DMS79 treated with DMSO at 0.1 percent for 48 hours (cell line): Measurements from ENCODE around the gene KRTAP1-5.
"Not testable (repeated sequence)": the region's sequence is repeated elsewhere in the genome, so short reads cannot be mapped to it uniquely, and the experiment has no call there.

ENCODE experiments used
- DNase-seq: peaks from one replicate; lab custom pipeline; 2025; lab: John Stamatoyannopoulos, UW

The KRTAP1-5 gene

DNA sequence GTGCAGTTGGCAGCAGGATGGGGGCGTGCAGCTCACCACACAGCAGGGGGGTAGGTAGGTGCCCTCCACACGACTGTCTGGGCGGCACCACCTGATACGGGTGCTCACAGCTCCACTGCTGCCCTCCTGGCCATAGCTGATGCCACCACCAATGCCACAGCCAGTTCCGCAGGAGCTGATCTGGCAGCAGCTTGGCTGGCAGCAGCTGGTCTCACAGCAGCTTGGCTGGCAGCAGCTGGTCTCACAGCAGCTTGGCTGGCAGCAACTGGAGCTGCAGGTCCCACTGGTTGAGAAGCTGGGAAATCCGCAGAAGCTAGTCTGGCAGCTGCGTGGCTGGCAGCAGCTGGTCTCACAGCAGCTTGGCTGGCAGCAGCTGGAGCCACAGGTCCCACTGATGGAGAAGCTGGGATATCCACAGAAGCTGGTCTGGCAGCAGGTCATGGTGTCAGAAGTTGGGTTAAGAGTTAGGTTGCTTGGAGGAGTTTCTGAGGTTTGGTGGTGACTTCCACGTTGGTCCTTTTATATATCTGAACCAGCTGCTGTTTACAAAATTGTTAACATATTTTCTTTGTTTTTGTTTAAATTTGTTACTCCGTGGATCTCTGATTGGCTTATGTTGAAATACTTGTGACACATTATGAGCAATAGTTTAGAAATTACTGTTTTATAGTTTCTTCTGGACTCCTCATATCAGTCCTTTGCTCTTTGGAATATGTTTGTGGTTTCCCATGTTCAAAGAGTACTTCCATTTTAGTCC lies at the start of gene KRTAP1-5:
TSS of gene KRTAP1-5 (minus strand) at position 494 of the 757 bp plus-strand sequence. CDS start at position 441, 53 bp downstream.
- no peak for DNase-seq

GRCh38 chr17:41076788-41077187 lies 49.8 kb upstream of the KRTAP1-5 start:
- DNase-seq: no peak

GRCh38 chr17:41073676-41074075 lies 46.7 kb upstream of the KRTAP1-5 start:
- DNase-seq: peak; percentile 4

- DNase-seq: no peak
Observed at GRCh38 chr17:41071606-41072360, 44.8 kb upstream of the KRTAP1-5 start.

- DNase-seq: no peak
Observed at GRCh38 chr17:41069031-41069430, 42.0 kb upstream of the KRTAP1-5 start.

GRCh38 chr17:41067281-41067680 lies 40.3 kb upstream of the KRTAP1-5 start:
- no peak for DNase-seq

- DNase-seq: no peak
Observed at GRCh38 chr17:41065829-41066624, 39.0 kb upstream of the KRTAP1-5 start, which contains the start of gene KRTAP2-4. KRTAP2-4 (minus strand) TSS chr17:41065879; CDS start chr17:41065845, 34 bp downstream.

- not testable (repeated sequence) for DNase-seq
Observed at GRCh38 chr17:41065016-41065689, 38.1 kb upstream of the KRTAP1-5 start.

DNA sequence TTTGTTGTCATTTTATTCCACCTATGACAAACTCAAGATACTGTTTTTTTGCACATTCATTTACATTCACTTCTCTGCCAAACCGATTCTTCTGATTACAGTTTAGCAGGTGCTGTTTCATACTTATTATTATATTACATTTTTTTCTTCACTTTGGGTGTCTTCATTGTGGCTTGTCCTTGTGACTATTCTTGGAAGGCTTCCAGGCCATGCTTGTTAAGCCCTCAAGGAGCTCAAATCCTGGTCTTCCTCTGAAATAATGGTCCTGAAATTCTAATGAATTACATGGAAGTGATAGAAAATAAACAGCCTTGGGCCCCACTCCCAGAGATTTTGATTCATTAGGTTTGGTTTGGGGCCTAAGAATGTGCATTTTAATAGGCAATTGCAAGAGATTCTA lies 37.3 kb upstream of the KRTAP1-5 start:
- DNase-seq: peak; percentile 30

GRCh38 chr17:41063449-41063848 lies 36.4 kb upstream of the KRTAP1-5 start:
- DNase-seq: no peak

- no peak for DNase-seq
Observed at GRCh38 chr17:41061964-41062363, 35.0 kb upstream of the KRTAP1-5 start.

DNA sequence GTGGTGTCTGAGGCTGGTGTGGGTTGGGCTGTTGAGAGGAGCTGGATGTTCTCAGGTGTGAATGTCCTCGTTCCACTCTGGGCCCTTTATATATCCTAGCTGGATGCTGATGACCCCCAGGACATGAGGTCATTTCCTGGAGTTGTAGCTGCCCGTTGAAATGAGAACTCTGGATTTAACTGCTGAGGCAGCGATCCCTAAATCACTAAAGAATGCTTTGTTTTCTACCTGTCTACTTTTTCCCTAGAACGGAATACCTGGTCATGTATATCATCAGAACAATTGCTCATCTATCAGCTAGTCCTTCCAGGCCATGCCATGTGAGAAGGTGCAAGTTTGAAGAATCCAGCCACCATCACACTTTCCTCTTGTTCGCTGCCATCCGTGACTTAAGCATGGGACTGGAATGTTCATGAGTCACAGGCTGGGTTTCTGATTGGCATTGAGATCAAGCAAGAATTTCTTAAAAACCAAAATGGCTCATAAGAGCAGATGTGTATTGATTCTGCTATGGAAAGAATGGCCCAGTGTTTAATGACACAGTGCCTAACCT lies 33.1 kb upstream of the KRTAP1-5 start, which contains the start of gene KRTAP2-3:
TSS of gene KRTAP2-3 (minus strand) at position 63 of the 553 bp plus-strand sequence. CDS start 64 bp downstream, outside the sequence.
- no peak for DNase-seq

- DNase-seq: not testable (repeated sequence)
Observed at GRCh38 chr17:41059276-41060051, 32.5 kb upstream of the KRTAP1-5 start.

DNA sequence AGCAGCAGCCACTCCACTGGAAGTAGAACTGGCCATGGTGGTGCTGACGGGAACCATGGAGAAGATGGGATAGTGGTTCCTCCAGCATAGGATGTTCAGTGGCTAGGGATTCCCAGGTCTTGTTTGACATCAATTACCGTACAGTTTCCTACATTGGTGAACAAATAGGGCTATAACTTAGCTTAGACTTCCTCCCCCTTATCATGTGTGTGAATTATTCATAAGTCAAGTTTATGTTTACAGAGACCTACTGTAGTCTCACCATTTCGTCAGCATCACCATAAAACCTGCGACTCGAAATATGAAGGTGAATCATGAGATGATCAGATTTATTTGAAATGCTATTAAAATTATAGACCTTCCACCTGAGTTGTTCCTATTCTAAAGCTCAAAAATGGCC lies 31.7 kb upstream of the KRTAP1-5 start:
- DNase-seq: no peak

GRCh38 chr17:41057547-41057946 lies 30.5 kb upstream of the KRTAP1-5 start:
- no peak for DNase-seq

DNA sequence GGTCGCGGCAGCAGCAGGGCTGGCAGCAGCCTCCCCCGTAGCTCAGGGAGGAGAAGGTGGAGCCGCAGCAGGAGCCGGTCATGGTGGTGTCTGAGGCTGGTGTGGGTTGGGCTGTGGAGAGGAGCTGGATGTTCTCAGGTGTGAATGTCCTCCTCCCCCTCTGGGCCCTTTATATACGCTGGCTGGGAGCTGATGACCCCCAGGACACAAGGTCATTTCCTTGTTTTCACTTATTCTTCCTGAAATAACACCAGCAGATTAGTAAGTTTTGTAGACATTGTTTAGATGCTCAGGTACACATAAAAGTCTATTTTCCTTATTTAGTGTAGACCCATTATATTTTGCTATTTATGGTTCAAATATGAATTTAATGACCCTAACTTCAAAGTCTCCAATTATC lies 28.1 kb upstream of the KRTAP1-5 start, which contains the start of gene KRTAP2-2:
TSS of gene KRTAP2-2 (minus strand) at position 101 of the 400 bp plus-strand sequence. CDS start at position 82, 19 bp downstream.
- DNase-seq: not testable (repeated sequence)

DNA sequence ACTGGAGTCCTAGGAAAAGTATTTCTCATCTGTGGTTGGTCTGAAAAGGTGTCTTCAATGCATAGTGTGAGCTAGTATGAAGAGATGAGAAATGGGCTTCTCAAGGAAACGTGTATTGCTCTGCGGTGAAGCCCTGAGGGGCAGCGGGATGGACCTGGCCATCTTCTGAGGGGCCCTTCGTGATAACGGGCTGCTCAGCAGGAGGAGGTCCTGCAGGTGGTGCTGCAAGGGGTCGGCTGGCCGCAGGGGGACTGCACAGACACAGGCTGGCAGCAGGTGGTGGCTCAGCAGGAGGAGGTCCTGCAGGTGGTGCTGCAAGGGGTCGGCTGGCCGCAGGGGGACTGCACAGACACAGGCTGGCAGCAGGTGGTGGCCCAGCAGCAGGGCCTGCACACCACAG lies 27.5 kb upstream of the KRTAP1-5 start:
- not testable (repeated sequence) for DNase-seq

GRCh38 chr17:41054025-41054424 lies 27.0 kb upstream of the KRTAP1-5 start:
- DNase-seq: no peak

- DNase-seq: no peak
Observed at GRCh38 chr17:41052566-41052965, 25.6 kb upstream of the KRTAP1-5 start.

DNA sequence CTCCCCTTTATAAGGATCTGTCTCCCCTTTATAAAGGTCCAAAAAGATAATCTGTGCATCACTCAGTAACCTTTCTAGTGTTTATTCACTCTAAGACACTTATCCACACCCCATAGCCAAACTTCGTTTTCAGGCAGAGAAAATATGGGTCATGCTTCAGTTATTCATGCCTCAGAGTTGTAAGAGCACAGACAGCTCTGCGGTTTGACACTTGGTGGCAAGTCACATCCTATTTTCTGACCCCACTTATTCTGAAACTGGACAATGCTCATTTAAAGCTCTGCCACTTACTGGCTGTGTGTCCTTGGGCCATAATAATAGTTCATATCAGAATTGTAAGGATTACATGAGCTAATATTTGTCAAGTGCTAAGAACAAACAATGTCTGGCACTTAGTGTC lies 22.1 kb upstream of the KRTAP1-5 start:
- no peak for DNase-seq
